NCI-H748 (cell line): ENCODE results near the gene ZNF317.
A peak's percentile ranks its signal among the peaks of the same experiment; 100 is the strongest.

Experiments
- DNase-seq: peaks from one replicate; lab custom pipeline; 2025; ENCODE audit not compliant: unreplicated experiment; lab: John Stamatoyannopoulos, UW

Gene ZNF317

GRCh38 chr19:9140159-9140874, at the start of gene ZNF317:
Gene ZNF317 (plus strand): TSS chr19:9140397. CDS start chr19:9156017, 15,620 bp downstream.
- DNase-seq, result peak; percentile 89

GRCh38 chr19:9107375-9107774, 32.8 kb upstream of the ZNF317 start, which contains the start of gene OR7G2:
Gene OR7G2 (minus strand): TSS chr19:9107475. CDS start chr19:9103243, 4,232 bp downstream.
- no peak for DNase-seq

DNA sequence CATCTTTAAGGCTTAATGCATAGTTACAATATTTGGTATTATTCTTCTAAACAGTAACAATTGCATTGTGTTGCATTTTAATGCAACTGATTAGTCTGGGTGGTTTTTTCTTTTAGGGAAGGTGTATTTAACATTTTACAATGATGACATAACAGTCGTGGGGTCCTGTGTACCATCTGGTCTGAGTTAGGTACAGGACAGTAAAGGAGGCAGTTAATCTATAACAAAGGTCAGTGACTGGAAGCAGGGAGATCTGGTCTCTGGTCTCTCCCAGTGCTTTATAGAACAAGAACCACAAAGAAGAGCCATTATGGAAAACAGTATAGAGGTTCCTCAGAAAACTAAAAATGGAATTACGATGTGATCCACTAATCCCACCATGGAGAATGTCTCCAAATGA, 30.2 kb upstream of the ZNF317 start:
- no peak for DNase-seq

DNA sequence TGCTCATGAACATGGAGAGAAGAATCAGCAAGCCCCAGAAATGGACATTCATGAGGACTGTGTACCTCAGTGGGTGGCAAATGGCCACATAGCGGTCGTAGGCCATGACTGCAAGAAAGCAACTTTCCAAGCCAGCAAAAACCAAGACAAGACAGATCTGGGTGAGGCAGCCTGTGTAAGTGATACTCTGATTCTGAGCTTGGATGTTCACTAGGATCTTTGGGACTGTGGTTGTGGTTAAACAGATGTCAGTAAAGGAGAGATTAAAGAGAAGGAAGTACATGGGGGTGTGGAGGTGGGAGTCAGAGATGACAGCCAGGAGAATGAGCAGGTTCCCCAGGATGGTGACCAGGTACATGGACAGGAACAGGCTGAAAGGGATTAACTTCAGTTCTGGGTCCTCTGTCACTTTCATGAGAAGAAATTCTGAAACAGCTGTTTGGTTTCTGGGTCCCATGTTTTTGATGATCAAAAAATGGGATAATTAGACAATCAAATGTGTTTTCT, 24.8 kb upstream of the ZNF317 start, which contains the start of gene OR7G1:
Gene OR7G1, minus strand, starts transcription at position 457 of the 507 bp plus-strand sequence. Its CDS starts 0 bp downstream, at position 457.
- DNase-seq, result no peak

DNA sequence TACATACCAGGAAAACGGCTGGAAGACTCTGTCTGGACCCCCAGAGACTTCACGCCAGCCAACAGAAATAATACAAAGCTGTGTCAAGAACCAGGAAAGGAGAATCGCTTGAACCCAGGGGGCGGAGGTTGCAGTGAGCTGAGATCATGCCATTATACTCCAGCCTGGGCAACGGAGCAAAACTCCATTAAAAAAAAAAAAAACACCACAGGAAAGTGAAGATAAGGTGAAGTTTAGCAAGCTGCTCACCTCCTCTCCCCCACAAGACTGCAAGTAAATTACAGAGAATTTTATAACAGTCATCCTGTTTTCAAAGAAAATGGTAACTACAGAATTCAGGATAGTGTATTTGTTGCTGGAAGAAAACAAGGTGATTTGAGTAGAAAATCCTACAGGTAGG, 23.6 kb upstream of the ZNF317 start:
- DNase-seq, result no peak

DNA sequence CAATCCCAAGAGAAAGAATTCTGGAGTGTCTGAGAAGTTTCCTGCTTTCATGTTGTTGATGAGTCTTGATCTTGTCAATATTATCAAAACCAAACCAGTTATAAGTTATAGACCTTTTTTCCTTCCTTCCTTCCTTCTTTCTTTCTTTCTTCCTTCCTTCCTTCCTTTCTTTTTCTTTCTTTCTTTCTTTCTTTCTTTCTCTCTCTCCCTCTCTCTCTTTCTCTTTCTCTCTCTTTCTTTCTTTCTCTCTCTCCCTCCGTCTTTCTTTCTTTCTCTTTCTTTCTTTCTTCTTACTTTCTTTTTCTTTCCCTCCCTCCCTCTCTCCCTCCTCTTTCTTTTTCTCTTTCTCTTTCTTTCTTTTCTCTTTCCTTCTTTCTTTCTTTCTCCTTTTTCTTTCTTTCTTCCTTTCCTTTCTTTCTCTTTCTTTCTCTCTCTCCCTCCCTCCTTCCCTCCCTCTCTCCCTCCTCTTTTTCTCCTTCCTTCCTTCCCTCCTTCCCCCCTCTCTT, 13.2 kb upstream of the ZNF317 start, which contains the start of gene OR7G3:
Gene OR7G3, minus strand, starts transcription at position 51 of the 506 bp plus-strand sequence. Its CDS starts 0 bp downstream, at position 51.
- DNase-seq, result no peak

DNA sequence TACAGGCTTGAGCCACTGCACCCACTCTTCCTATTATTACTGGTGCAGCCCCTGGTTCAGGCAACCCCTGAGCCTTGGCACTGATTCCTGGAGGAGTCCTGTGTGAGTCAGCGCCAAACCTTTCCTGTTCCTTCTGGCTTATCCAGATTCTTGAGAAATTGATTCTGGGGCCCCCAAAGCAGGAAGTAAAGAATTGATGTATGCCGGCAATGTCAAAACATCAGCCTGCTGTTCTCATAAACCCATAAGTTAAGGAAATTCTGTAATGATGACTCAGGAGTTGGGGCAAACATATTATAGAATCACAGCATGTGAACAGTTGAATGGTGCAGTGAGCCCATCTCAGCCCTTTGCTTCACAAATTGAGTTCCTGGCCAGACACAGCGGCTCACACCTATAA, 12.0 kb upstream of the ZNF317 start:
- DNase-seq, result no peak

DNA sequence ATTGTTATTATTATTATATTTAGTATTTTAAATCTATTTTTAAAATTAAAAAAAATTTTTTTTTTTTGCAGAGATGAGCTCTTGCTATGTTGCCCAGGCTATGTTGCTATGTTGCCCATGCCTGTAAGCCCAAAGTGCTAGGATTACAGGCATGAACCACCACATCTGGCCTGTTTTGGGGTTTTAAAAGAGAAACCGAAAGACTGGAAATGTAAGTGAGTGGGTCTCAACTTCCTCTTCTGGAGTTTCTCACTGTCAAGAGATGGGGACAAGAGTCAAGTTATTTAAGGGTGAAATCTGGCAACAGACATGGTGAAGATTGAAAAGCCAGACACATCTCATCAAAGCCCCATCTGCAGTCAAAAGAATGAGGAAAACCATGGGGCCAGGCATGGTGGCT, 9.2 kb upstream of the ZNF317 start:
- DNase-seq, result no peak

GRCh38 chr19:9132422-9132821, 7.8 kb upstream of the ZNF317 start:
- no peak for DNase-seq

DNA sequence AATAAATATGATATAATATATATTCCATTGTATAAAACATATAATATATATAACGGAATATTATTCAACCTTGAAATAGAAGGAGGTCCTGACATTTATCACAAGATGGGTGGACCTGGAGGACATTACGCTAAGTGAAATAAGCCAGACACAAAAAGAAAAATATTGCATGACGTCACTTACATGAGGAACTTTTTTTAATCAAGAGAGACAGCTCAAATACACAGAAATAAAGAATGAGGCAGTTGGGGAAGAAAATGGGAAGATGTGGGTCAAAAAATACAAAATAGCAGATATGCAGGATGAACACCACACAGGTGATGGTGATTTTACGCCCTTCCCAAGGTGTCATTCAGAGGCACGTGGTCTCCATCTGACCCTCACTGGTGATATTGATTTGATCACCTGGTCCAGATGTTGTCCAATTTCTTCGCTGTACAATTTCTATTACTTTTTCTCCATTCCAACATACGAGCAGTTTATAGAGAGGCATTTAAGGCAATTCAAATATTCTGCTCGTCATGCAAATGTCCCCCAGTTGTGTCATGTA, 513 bp upstream of the ZNF317 start:
- DNase-seq, result peak; percentile 19

DNA sequence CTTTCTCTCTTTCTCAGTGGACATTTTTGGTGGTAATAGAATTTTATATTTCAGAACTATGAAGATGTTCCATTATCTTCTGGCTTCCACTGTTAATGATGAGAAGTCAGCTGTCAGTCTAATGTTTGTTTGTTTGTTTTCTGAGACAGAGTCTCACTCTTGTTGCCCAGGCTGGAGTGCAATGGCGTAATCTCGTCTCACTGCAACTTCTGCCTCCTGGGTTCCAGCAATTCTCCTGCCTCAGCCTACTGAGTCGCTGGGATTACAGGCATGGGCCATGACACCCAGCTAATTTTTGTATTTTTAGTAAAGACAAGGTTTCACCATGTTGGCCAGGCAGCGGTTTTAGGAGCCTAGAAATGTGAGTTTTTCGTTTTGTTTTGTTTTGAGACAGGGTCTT, 4.7 kb downstream of the ZNF317 start:
- no peak for DNase-seq

GRCh38 chr19:9146882-9147281, 6.7 kb downstream of the ZNF317 start:
- DNase-seq, result no peak

- no peak for DNase-seq
Measured at GRCh38 chr19:9148697-9149096, 8.5 kb downstream of the ZNF317 start.

DNA sequence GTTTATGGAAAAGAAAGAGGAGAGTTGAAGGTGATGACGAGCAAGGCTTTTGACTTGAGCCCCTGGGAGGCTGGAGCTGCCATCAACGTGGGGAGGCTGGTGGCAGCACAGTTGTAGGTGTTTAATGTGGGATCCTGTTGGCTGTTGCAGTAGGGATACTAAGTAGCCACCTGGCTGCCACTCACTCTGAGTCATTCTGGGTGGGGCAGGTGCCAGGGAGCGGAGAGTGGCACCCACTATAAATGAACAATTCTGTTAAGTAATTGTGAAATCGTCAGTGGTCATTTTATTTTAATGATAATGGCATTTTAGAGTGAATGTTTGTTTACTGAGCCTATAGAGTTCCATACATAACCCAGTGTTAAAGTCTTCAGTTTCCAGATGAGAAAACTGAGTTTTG, 9.8 kb downstream of the ZNF317 start:
- no peak for DNase-seq

DNA sequence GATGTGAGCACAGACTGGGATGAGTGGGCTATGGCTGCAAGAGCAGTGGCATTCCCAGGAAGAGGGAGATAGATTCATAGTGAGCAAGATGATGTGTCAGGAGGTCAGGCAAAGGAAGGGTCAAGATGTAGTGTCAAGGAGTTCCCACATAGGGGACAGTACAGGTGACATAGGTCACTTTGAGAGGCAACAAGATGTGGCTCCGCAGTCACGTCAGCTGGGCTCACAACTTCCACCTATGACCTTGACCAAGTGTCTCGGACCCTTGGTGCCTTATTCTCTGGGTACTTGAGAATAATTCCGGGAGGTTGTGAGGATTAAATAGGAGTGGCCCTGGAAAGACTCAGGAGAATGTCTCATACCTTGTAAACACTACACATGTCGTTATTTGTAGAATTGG, 10.5 kb downstream of the ZNF317 start:
- DNase-seq, result no peak

DNA sequence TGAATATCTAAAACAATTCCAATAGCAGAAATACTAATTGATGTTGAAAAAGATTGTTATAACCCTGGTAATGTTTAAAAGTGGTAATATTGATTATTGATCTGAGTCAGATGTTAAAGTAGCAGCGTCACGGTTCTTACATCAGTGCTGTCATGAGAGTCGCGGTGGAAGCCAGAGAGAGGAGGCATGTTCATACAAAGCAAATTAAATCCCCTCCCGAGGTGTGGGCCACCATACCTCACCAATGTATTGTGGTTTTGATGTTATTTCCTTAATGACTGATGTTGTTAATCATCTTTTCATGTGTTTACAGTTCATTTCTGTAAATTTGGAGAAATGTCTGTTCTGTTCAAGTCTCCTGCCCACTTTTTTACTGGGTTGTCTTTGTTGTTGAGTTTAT, 11.2 kb downstream of the ZNF317 start:
- no peak for DNase-seq

GRCh38 chr19:9155591-9155990, 15.4 kb downstream of the ZNF317 start:
- no peak for DNase-seq

GRCh38 chr19:9156304-9156703, 16.1 kb downstream of the ZNF317 start:
- no peak for DNase-seq

DNA sequence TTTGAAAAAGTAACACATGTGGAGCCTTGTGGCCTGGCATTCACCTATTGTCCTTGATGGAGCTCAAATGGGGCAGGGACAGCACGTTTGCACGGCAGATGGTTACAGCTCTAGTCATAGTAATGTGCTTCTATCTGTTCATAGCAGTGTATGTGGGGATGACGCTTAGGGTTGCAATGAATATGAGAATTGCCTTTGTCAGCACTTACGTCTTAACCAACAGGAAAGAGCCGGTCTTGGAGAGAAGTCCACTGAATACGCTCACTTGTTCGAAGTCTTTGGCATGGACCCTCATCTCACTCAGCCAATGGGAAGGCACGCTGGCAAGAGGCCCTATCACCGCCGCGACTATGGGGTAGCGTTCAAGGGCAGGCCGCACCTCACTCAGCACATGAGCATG, 19.7 kb downstream of the ZNF317 start:
- no peak for DNase-seq

DNA sequence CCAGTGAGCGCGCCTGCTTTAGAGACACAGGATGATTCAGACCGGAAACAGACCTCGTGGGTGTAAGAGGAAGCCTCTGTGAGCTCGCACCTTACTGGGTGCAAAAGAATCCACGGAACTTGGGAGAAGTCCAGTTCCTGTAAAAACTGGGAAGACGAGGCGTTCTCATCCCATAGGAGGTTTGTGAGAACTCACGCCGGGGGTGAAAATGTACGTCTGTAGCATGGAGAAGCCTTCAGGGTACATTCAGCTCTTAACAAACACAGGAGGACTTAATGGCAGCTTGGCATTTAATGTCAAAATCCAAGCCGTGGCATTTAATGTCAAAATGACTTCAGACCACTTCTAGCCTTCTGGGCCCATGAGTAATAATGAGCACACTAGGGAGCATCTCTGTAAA, 21.2 kb downstream of the ZNF317 start:
- no peak for DNase-seq

- no peak for DNase-seq
Measured at GRCh38 chr19:9165261-9165660, 25.1 kb downstream of the ZNF317 start.

GRCh38 chr19:9166846-9167245, 26.6 kb downstream of the ZNF317 start:
- no peak for DNase-seq
